ENCODE results near the gene LGR4. TPM values are rescaled to one million over a fixed set of nuclear protein-coding genes. Genes with fewer than 3 reads are reported as not detected.

LGR4 gene
- total RNA-seq, 1 donor from 2014 or later = 17.4 TPM

DNA sequence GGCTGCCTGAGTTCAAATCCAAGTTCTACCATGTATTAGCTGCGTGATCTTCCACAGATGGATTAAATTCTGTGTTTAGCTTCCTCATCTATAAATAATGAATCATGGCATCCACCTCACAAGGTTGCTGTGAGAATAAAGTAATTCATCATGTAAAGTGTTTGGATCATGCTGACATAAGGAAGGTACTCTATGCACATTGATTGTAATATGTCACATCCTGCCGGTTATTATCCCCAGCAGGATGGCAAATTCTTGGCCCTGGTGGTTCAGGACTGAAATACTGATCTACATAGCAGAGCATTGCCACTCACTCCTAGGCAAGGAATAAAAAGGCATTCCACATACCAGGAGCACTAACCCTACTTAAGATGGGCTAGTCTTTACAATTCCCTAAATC, 40.8 kb downstream of the LGR4 start:
- FAIRE-seq = no peak
- TF ChIP-seq, protein P1, sequence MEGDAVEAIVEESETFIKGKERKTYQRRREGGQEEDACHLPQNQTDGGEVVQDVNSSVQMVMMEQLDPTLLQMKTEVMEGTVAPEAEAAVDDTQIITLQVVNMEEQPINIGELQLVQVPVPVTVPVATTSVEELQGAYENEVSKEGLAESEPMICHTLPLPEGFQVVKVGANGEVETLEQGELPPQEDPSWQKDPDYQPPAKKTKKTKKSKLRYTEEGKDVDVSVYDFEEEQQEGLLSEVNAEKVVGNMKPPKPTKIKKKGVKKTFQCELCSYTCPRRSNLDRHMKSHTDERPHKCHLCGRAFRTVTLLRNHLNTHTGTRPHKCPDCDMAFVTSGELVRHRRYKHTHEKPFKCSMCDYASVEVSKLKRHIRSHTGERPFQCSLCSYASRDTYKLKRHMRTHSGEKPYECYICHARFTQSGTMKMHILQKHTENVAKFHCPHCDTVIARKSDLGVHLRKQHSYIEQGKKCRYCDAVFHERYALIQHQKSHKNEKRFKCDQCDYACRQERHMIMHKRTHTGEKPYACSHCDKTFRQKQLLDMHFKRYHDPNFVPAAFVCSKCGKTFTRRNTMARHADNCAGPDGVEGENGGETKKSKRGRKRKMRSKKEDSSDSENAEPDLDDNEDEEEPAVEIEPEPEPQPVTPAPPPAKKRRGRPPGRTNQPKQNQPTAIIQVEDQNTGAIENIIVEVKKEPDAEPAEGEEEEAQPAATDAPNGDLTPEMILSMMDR (IDR thresholded peaks at IDR 0.05; ENCODE audit: insufficient read depth, low read length, severe bottlenecking) = no peak
- no peaks in the 10 kb centered on the region for H3K36me3 ChIP-seq (ENCODE audit: control insufficient read depth, insufficient read depth, low read length)
- H3K4me3 ChIP-seq (ENCODE audit: low read depth, low read length) = no peak overlapping the region
- H3K27me3 ChIP-seq (ENCODE audit: control insufficient read depth, insufficient read depth, low read length) = no peaks in the 10 kb centered on the region
- DNase-seq (ENCODE audit: low read depth) = no peak

DNA sequence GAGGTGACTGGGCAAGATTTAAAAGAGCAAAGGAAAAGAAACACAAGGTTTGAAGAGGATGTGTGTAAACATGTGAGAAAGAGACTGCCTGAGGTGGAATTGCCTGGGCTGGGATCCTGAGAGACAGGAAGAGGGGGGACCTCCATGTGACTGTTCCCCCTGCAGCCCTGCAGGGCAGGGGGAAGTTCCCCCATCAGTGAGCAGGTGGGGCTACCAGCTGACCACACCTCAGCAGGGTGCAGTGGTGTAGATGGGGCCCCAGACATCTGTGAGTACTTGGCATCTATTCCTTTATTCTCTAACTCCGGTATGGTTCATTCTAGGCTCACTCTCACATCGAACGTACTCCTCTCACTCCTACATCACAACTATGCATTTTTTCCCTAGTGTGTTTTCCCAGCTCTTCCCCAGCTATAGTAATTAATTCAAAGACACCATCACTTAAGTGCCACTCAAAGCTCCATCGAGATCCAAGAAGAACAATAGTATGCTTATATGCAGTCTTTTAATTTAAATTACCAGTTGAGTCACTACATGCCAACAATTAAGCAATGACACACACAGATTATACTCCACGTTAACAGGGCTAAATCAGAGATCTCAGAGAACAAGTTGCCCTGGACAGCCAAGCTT, 42.7 kb downstream of the LGR4 start:
- FAIRE-seq (no peak), DNase-seq (ENCODE audit: low read depth) (peak; percentile 75)
- no peak overlapping the region for H3K4me3 ChIP-seq (ENCODE audit: low read depth, low read length)

DNA sequence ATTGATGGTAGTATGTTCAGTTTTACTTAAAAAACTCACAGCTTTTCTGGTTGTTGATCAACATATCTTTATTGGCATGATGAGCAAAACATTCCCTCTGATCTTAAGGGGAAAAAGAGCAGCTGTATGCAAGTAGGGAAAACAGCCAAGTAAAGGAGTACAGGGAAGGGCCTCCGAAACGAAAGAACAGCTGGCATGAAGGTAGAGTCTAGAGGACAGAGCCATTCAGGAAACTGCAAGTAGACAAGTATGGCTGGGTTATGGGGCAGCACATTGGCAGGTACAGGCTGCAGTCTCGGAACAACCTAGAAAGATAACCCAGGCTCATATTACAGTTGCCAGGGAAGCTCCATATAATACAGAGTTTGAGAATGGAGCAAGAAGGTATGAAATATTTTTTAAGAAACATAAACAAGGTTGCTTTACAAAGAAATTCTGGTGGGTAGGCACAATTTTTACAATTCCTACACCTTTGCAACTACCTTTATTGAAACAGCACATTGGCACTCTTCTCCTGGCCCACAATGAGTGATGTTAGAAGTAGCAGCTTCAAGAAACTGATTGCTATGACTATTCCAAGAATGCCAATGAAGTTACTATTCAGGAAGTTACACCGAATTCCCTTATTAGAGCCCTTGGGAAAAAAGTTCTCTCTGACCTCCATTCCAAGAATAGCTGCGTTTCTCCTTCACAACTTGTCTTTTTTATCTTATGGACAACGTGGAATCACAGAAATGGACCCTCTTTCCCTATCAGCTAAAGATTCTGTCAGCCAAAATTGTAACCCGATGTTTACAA, 45.2 kb downstream of the LGR4 start:
- Histone ChIP-seq H3K4me3 (ENCODE audit: low read depth, low read length) (no peak overlapping the region), H3K36me3 (ENCODE audit: control insufficient read depth, insufficient read depth, low read length) (no peaks in the 10 kb centered on the region), H3K27me3 (ENCODE audit: control insufficient read depth, insufficient read depth, low read length) (no peaks in the 10 kb centered on the region)
- TF ChIP-seq, protein P1 (IDR thresholded peaks at IDR 0.05; ENCODE audit: insufficient read depth, low read length, severe bottlenecking) = no peak
- DNase-seq (ENCODE audit: low read depth) (peak; percentile 59), FAIRE-seq (no peak)

More for the DNA sequence above, 42.7 kb downstream of the LGR4 start:
- TF ChIP-seq, protein P1 (IDR thresholded peaks at IDR 0.05; ENCODE audit: insufficient read depth, low read length, severe bottlenecking) = no peak
- Histone ChIP-seq H3K36me3 (ENCODE audit: control insufficient read depth, insufficient read depth, low read length) (no peaks in the 10 kb centered on the region), H3K27me3 (ENCODE audit: control insufficient read depth, insufficient read depth, low read length) (no peaks in the 10 kb centered on the region)

DNA sequence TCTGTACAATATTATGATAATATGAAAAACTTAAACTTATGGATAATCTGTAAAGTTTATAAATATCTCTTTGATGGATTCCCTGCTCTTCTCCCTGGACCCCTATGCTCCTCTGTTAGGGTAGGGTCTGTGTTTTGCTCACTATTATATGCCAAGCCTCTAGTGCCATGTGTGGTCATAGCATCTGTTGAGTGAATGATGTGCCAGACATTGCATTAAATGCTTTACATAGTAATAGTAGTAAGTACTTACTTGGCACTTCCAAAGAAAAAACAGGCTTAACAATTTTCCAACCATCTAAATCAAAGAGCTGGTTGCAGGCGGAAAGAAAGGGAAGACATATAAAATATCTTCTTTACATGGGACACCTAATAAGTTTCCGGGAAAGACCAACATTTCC, 46.8 kb downstream of the LGR4 start:
- DNase-seq (ENCODE audit: low read depth) (no peak), FAIRE-seq (no peak)
- TF ChIP-seq, protein P1 (IDR thresholded peaks at IDR 0.05; ENCODE audit: insufficient read depth, low read length, severe bottlenecking) = no peak
- Histone ChIP-seq H3K27me3 (ENCODE audit: control insufficient read depth, insufficient read depth, low read length) (no peaks in the 10 kb centered on the region), H3K36me3 (ENCODE audit: control insufficient read depth, insufficient read depth, low read length) (no peaks in the 10 kb centered on the region), H3K4me3 (ENCODE audit: low read depth, low read length) (no peak overlapping the region)

DNA sequence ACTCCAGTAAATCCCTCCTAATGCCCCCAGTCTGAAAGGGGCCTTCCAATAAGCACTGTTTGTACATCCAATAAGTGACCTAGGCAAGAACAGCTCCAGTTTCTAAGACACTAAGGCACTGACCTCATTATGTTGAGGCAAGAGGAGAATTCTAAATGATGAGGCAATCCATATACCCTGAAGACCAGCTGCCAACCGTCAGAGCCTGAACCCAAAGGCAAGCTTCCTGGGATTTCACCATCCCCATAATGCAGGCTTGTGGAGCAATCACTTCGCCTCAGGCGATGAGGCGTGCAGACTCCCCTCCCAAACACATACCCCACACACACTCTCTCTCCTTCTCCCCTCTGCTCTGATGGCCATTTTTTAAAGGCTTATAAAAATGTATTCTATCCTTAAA, 49.5 kb downstream of the LGR4 start:
- Histone ChIP-seq H3K36me3 (ENCODE audit: control insufficient read depth, insufficient read depth, low read length) (no peaks in the 10 kb centered on the region), H3K4me3 (ENCODE audit: low read depth, low read length) (no peak overlapping the region), H3K27me3 (ENCODE audit: control insufficient read depth, insufficient read depth, low read length) (no peaks in the 10 kb centered on the region)
- TF ChIP-seq, protein P1 (IDR thresholded peaks at IDR 0.05; ENCODE audit: insufficient read depth, low read length, severe bottlenecking) = no peak
- no peak for FAIRE-seq
- DNase-seq (ENCODE audit: low read depth) = peak; percentile 76

Data from bronchial epithelial cell (primary cell).